Fibroblast of mammary gland (primary cell): ENCODE measurements around the gene FOXRED1.

Experiments
- DNase-seq: peaks from one replicate; pipeline ENCODE4 v3.0.0-alpha.2; 2010; ENCODE audit warnings: low read depth
- H3K4me3 ChIP-seq: 2 replicates; pipeline ENCODE4 v1.5.1; 2011; ENCODE audit warnings: low read depth, mild to moderate bottlenecking, low read length, moderate library complexity; ENCODE audit not compliant: control insufficient read depth
- TF ChIP-seq, protein P1 (sequence below): conservative IDR thresholded peaks from 2 replicates; pipeline ENCODE4 v1.5.1; 2011; ENCODE audit warnings: low read depth, low read length, inconsistent platforms; ENCODE audit not compliant: control insufficient read depth, insufficient read depth

The FOXRED1 gene

DNA sequence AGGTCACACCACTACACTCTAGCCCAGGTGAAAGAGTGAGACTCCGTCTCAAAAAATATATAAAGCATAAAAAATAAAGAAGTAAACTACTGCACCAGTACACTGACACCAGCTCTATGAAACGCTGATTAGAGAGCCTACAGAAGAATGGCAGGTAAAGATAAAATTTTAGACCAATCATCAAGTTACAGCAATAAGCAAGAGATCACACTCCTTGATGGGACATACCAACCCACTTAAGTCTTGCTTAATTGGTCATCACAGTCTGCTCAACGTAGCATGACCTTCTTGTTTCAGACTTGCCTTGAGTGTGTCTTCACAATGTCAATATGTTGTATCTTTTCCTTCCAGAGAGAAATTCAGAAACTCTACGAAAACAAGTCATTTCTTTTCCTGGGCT lies 12.7 kb upstream of the FOXRED1 start:
- no peak for DNase-seq
- H3K4me3 ChIP-seq = no peak overlapping the region
- TF ChIP-seq, protein P1, sequence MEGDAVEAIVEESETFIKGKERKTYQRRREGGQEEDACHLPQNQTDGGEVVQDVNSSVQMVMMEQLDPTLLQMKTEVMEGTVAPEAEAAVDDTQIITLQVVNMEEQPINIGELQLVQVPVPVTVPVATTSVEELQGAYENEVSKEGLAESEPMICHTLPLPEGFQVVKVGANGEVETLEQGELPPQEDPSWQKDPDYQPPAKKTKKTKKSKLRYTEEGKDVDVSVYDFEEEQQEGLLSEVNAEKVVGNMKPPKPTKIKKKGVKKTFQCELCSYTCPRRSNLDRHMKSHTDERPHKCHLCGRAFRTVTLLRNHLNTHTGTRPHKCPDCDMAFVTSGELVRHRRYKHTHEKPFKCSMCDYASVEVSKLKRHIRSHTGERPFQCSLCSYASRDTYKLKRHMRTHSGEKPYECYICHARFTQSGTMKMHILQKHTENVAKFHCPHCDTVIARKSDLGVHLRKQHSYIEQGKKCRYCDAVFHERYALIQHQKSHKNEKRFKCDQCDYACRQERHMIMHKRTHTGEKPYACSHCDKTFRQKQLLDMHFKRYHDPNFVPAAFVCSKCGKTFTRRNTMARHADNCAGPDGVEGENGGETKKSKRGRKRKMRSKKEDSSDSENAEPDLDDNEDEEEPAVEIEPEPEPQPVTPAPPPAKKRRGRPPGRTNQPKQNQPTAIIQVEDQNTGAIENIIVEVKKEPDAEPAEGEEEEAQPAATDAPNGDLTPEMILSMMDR = no peak

DNA sequence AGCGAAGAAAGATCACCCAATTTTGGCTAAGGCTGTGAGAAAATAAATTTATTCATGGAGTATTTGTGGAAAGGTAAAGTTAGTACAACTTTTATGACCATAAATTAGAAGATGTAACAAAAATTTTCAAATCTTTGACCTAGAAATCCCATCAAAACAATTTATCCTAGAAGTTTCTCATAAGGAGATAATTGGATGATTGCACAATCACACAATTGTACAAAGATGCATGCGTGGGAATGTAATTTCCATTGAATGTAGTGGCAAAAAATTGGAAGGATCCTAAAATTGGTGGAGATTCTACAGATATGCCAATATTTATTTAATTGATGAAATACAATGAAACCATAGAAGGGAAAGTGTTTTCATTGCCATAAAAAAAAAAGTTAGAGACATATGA lies 11.8 kb upstream of the FOXRED1 start:
- DNase-seq = no peak
- TF ChIP-seq, protein P1 = no peak
- no peak overlapping the region for H3K4me3 ChIP-seq

DNA sequence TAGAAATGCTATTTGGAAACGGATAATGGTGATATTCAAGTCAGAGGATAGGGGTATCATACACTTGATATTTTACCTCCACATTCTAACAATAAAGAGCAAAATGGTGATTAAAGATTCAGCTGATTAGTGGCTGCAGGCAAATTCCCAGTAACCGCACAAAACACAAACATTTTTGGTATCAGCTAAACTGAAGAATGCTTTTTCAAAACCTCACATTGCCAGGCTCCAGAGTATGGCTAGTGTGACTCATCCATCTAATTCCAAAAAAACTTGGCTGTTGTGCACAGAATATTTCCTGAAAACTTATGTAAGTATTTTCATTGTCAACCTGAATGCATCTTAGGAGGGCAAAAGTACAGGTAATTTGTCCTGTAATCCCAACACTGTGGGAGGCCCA lies 11.2 kb upstream of the FOXRED1 start:
- no peak overlapping the region for H3K4me3 ChIP-seq
- TF ChIP-seq, protein P1 = no peak
- peak; percentile 44 for DNase-seq

DNA sequence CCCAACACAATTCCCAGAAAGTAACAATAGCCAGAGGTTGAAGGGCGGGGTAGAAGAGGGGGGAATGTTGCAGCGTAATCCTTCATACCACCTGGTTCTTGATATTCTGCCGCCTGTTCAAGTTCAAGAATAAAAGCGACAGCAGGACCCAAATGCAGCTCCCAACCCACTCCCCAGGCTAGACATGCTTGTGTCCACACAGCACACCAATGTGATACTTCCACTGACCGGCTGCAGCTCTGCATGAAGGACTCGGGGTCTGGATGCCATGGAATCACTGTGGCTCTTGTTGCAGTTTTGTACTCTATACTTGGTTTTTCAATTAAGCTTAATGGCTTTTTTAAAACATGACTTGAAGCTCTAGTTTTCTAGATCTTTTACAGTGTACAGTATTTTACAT lies 6.7 kb upstream of the FOXRED1 start:
- TF ChIP-seq, protein P1 = no peak
- no peak for DNase-seq
- H3K4me3 ChIP-seq = no peak overlapping the region

DNA sequence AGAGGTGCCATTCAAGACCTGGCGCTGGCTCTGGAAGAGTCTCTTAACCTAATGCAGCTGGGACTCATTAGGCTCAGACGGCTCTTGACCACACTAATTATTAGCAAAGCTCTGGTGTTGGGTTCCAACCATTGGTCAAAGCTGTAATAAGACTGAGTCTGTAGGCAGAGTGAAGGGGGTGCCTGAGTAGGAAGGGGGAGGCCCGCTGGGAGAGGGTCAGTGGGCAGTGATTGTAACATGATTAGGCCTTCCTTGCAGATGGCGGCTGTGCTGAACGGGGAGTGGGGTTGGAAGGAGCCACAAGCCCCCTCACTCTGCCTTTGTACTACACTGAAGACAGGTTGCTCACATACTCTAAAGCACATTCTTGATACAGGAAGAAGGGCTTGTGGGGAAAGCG lies 5.5 kb upstream of the FOXRED1 start:
- TF ChIP-seq, protein P1 = no peak
- H3K4me3 ChIP-seq = no peak overlapping the region
- no peak for DNase-seq

DNA sequence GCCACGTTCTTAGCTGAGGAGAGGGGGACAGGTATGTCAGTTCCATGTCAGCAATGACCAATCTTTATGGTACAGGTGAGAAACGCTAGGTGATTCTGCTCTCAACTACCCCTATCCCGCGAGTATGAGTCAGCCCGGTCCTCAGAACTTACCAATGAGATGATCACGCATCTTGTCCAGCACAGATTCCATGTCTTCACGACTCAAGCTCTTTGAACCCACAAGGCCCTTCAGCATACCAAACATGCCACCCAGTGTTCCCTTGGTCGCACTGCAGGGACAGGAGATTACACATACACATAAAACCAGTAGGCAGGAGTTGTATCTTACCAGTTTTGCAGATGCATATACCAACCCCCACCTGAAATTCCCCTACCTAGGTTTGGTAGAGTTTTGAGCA lies 3.1 kb upstream of the FOXRED1 start:
- no peak overlapping the region for H3K4me3 ChIP-seq
- DNase-seq = peak; percentile 30
- TF ChIP-seq, protein P1 = no peak

DNA sequence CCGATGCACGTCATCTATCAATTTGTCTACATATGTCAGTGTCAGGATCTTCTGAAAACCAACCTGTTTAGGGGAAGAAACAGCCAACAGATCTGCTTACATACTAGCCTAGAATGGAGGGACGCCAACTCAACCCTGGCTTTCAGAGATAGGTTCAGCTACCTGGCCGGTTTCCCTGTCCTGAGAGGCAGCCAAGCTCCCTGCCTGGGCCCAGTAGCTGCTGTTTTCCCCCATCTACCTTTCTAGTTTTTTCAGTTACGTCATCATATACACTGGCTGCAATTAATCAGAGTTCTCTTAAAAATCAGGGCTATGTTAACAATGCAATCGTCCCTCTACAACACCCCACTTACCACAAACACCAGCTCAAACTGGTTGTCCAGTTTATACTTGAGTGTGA lies 1.3 kb upstream of the FOXRED1 start:
- DNase-seq = no peak
- TF ChIP-seq, protein P1 = no peak
- peak overlapping the region; percentile 90 for H3K4me3 ChIP-seq
